Activated gamma-delta T cell (primary cell): ENCODE data around the gene GMCL1.
A peak's percentile ranks its signal among the peaks of the same experiment; 100 is the strongest.
"Not testable (repeated sequence)": the region's sequence is repeated elsewhere in the genome, so short reads cannot be mapped to it uniquely, and the experiment has no call there.

ENCODE experiments used
- DNase-seq: peaks from one replicate; lab custom pipeline; 2025; lab: John Stamatoyannopoulos, UW
- total RNA-seq, 2 donors: gene quantifications; one replicate each; lab custom pipeline; 2026; lab: John Stamatoyannopoulos, UW

Gene GMCL1
- total RNA-seq = 55.7 to 68.4 reads per million in 2 donors

- peak; percentile 99 for DNase-seq
Measured at GRCh38 chr2:69829256-69830044, at the start of gene GMCL1. GMCL1 (plus strand) TSS chr2:69829660; CDS start chr2:69829893, 233 bp downstream.

- no peak for DNase-seq
Measured at GRCh38 chr2:69780921-69781320, 48.5 kb upstream of the GMCL1 start.

GRCh38 chr2:69781321-69782248 is 47.9 kb upstream of the GMCL1 start:
- DNase-seq = no peak

GRCh38 chr2:69784228-69784627 is 45.2 kb upstream of the GMCL1 start:
- DNase-seq = no peak

GRCh38 chr2:69785358-69785757 is 44.1 kb upstream of the GMCL1 start:
- DNase-seq = no peak

GRCh38 chr2:69786052-69786560 is 43.4 kb upstream of the GMCL1 start:
- no peak for DNase-seq

GRCh38 chr2:69789175-69789721 is 40.2 kb upstream of the GMCL1 start:
- DNase-seq = no peak

- no peak for DNase-seq
Measured at GRCh38 chr2:69789772-69790600, 39.5 kb upstream of the GMCL1 start.

GRCh38 chr2:69790601-69790959 is 38.9 kb upstream of the GMCL1 start:
- DNase-seq = no peak

GRCh38 chr2:69791045-69791444 is 38.4 kb upstream of the GMCL1 start:
- DNase-seq = no peak

GRCh38 chr2:69796174-69796573 is 33.3 kb upstream of the GMCL1 start:
- DNase-seq = no peak

- no peak for DNase-seq
Measured at GRCh38 chr2:69797235-69797634, 32.2 kb upstream of the GMCL1 start.

- no peak for DNase-seq
Measured at GRCh38 chr2:69797836-69798289, 31.6 kb upstream of the GMCL1 start.

GRCh38 chr2:69798290-69798908 is 31.1 kb upstream of the GMCL1 start:
- no peak for DNase-seq

GRCh38 chr2:69798909-69799526 is 30.4 kb upstream of the GMCL1 start:
- no peak for DNase-seq

- no peak for DNase-seq
Measured at GRCh38 chr2:69801745-69802290, 27.6 kb upstream of the GMCL1 start.

- DNase-seq = not testable (repeated sequence)
Measured at GRCh38 chr2:69802781-69803367, 26.6 kb upstream of the GMCL1 start.

GRCh38 chr2:69804416-69804815 is 25.0 kb upstream of the GMCL1 start:
- DNase-seq = no peak

GRCh38 chr2:69805887-69806286 is 23.6 kb upstream of the GMCL1 start:
- no peak for DNase-seq
